GM10266 (cell line): Measurements from ENCODE around the gene SRSF10.

Experiments used
- DNase-seq: peaks from one replicate; pipeline ENCODE4 v3.0.0; 2012; ENCODE audit errors: extremely low spot score
- TF ChIP-seq, protein P1 (sequence below): IDR thresholded peaks from 2 replicates; pipeline ENCODE4 v1.5.1; 2012; ENCODE audit warnings: mild to moderate bottlenecking, low read depth; ENCODE audit not compliant: control insufficient read depth, insufficient read depth; ENCODE audit errors: missing control alignments

SRSF10 gene

DNA sequence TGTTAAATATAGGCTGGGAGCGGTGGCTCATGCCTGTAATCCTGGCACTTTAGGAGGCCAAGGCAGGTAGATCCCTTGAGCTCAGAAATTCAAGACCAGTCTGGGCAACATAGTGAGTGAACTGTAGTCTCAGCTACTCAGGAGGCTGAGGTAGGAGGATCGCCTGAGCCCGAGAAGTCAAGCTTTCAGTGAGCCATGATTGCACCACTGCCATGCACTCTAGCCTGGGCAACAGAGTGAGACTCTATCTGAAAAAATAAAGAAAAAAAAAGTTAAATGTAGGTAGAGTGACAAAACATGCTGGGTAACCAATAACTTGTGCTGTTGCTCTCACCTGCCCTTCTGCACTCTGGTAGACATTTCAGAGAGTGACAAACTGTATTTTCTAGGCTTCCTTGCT is 25.0 kb upstream of the SRSF10 start:
- no peak for DNase-seq
- TF ChIP-seq, protein P1, sequence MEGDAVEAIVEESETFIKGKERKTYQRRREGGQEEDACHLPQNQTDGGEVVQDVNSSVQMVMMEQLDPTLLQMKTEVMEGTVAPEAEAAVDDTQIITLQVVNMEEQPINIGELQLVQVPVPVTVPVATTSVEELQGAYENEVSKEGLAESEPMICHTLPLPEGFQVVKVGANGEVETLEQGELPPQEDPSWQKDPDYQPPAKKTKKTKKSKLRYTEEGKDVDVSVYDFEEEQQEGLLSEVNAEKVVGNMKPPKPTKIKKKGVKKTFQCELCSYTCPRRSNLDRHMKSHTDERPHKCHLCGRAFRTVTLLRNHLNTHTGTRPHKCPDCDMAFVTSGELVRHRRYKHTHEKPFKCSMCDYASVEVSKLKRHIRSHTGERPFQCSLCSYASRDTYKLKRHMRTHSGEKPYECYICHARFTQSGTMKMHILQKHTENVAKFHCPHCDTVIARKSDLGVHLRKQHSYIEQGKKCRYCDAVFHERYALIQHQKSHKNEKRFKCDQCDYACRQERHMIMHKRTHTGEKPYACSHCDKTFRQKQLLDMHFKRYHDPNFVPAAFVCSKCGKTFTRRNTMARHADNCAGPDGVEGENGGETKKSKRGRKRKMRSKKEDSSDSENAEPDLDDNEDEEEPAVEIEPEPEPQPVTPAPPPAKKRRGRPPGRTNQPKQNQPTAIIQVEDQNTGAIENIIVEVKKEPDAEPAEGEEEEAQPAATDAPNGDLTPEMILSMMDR = no peak

DNA sequence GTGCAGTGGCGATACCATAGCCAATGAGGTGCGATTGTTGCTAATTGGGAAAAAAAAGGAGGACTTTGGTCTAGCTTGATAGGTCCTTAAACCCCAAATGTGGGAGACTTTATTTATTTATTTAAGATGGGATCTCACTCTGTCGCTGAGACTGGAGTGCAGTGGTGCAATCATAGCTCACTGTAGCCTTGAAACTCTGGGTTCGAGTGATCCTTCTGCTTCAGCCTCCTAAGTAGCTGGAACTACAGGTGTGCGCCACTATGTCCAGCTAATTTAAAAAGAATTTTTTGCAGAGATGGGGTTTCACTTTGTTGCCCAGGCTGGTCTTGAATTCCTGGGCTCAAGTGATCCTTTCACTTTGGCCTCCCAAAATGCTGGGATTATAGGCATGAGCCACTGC is 24.0 kb upstream of the SRSF10 start:
- no peak for DNase-seq
- TF ChIP-seq, protein P1 = no peak

DNA sequence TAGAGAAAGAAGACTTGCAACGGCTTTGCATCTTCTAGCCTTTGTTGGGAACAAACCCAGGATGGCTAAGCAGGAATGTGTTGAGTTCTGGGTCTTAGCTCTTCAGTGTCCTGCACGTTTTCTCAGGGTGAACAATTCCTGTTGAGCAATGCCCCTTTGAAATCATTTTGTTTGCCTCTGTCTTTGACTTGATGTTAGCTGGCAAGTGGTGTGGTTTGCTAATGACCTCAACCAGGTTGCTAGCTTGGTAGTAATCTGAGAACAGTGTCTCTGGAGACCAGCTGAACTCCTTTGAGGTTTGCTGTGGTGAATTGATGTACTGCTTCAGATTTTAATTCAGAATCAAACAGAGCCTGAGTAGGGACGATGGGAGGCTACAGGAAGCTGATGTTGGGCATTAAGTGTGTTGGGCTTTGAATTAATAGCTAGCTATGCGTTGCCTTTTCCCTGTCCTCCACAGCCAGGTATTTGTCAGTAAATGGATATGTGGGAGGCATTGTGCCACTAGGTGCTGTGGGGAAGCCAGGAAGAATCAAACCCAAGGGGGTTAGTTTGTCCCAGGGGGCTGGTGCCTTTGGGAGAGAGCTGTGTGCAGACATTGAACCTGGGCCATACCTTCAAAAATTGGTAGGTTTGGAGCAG is 23.3 kb upstream of the SRSF10 start:
- no peak for DNase-seq

DNA sequence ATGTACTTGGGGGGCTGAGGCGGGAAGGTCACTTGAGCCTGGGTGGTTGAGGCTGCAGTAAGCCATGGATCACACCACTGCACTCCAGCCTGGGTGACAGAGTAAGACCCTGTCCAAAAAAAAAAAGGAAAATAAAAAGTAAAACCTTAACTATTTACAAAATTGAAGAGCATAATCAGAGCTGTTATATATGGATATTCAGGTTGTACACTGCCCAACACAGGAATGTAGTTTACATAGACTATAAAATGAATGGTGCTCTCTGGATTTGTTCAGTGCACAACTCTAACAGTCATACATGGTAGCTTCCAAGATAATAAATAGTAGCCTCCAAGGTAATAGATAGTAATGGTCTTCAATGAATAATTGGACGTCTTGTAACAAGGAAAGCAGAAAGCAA is 22.6 kb upstream of the SRSF10 start:
- TF ChIP-seq, protein P1 = no peak
- no peak for DNase-seq

More for the DNA sequence above, 23.3 kb upstream of the SRSF10 start:
- TF ChIP-seq, protein P1 = no peak

DNA sequence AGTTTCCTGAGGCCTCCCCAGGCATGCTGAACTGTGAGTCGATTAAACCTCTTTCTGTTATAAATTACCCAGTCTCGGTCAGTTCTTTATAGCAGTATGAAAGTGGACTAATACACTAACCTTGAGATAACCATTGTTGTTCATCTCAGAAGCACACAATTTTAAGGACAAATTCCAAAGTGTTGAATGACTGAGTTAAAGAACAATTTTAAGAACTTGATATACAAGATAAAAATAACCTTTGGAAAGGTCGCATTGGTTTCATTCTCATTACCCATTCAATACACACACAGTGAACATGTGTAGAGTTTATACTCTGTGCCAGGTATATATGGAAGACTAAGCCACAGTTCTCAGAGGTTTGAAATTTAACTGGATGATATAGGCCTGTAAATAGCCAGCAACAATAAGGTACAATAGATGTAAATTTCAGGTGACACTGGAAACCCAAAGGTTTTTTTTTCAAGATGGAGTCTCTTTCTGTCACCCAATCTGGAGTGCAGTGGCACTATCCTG is 19.1 kb upstream of the SRSF10 start:
- DNase-seq = no peak

DNA sequence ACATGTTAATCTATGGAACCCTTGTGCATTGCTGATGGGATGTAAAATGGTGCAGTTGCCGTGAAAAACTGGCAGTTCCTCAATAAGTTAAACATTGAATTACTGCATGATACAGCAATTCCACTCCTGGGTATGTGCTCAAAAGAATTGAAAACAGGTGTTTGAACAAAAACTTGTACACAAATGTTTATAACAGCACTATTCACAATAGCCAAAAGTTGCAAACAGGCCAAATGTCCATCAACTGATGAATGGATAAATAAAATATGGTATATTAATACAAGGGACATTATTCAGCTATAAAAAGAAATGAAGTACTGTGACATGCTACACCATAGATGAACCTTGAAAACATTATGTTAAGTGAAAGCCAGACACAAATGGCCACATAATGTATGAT is 17.7 kb upstream of the SRSF10 start:
- DNase-seq = no peak
- TF ChIP-seq, protein P1 = no peak

More for the DNA sequence above, 19.1 kb upstream of the SRSF10 start:
- TF ChIP-seq, protein P1 = no peak

DNA sequence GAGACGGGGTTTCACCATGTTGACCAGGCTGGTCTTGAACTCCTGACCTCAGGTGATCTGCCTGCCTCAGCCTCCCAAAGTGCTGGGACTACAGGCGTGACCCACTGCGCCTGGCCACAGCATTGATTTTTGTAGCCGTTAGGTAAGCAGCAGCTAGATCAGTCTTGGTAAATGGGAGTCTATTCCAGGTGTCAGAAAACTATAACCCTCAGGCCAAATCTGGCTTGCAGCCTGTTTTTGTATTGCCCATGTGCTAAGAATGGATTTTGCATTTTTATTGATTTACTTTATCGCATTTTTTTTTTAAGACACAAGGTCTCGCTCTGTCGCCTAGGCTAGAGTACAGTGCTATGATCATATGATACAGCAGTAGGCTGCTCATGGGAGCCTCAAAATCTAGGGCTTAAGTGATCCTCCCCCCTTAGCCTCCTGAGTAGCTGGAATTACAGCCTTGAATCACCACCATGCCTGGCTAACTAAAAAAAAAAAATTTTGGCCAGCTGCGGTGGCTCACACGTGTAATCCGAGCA is 16.6 kb upstream of the SRSF10 start:
- TF ChIP-seq, protein P1 = no peak
- no peak for DNase-seq
